Mucosa of rectum (tissue), 2 donors: ENCODE data around the gene SIRPA.
A peak's percentile ranks its signal among the peaks of the same experiment; 100 is the strongest.

Experiments used
- H3K27ac ChIP-seq, 2 donors: one replicate each; pipeline ENCODE4 v1.7.0; 2013; ENCODE audit warnings: inconsistent platforms in 2 of 2, low read depth in 2 of 2, low read length in 2 of 2
- H3K27me3 ChIP-seq, 2 donors: one replicate each; pipeline ENCODE4 v1.7.0; 2013; ENCODE audit warnings: low read length in 2 of 2; ENCODE audit not compliant: control insufficient read depth in 2 of 2, insufficient read depth in 2 of 2
- H3K36me3 ChIP-seq, 2 donors: one replicate each; pipeline ENCODE4 v1.7.0; 2013; ENCODE audit warnings: low read length in 2 of 2; ENCODE audit not compliant: control insufficient read depth in 2 of 2, insufficient read depth in 2 of 2
- H3K4me1 ChIP-seq, 2 donors: one replicate each; pipeline ENCODE4 v1.7.0; 2013; ENCODE audit warnings: low read length in 2 of 2, mild to moderate bottlenecking in 1 of 2; ENCODE audit not compliant: control insufficient read depth in 2 of 2, insufficient read depth in 2 of 2
- H3K4me3 ChIP-seq, 2 donors: one replicate each; pipeline ENCODE4 v1.7.0; 2013; ENCODE audit warnings: low read length in 2 of 2
- H3K9ac ChIP-seq, 2 donors: one replicate each; pipeline ENCODE4 v1.7.0; 2013; ENCODE audit warnings: low read length in 2 of 2, low read depth in 1 of 2, mild to moderate bottlenecking in 1 of 2
- H3K9me3 ChIP-seq, 2 donors: one replicate each; pipeline ENCODE4 v1.7.0; 2013; ENCODE audit warnings: low read length in 2 of 2; ENCODE audit not compliant: control insufficient read depth in 2 of 2
- donor health status: healthy.
- donor health status: Normal muscosa, but diverticular disease.

SIRPA gene

GRCh38 chr20:1855690-1856089, 39.5 kb upstream of the SIRPA start:
- H3K27me3 ChIP-seq = peaks cover 0 to 3% of the 10 kb centered on the region in 2 donors

GRCh38 chr20:1856424-1856823, 38.8 kb upstream of the SIRPA start:
- Histone ChIP-seq H3K27me3 (peaks cover 0 to 3% of the 10 kb centered on the region in 2 donors), H3K4me1 (peaks cover 2 to 9% of the 10 kb centered on the region in 2 donors), H3K4me3 (no peak overlapping the region), H3K9me3 (no peaks in the 10 kb centered on the region), H3K9ac (no peak overlapping the region), H3K27ac (no peak overlapping the region), H3K36me3 (no peaks in the 10 kb centered on the region)

More at GRCh38 chr20:1855690-1856089, 39.5 kb upstream of the SIRPA start:
- Histone ChIP-seq H3K9me3 (no peaks in the 10 kb centered on the region), H3K9ac (no peak overlapping the region), H3K4me3 (no peak overlapping the region), H3K36me3 (no peaks in the 10 kb centered on the region), H3K27ac (no peak overlapping the region), H3K4me1 (peaks cover under 1 to 2% of the 10 kb centered on the region in 2 donors)

- Histone ChIP-seq H3K9ac (no peak overlapping the region), H3K27me3 (peaks cover 0 to 3% of the 10 kb centered on the region in 2 donors), H3K36me3 (no peaks in the 10 kb centered on the region), H3K4me3 (no peak overlapping the region), H3K9me3 (no peaks in the 10 kb centered on the region), H3K4me1 (peaks cover 5 to 11% of the 10 kb centered on the region in 2 donors), H3K27ac (no peak overlapping the region)
These were observed 37.7 kb upstream of the SIRPA start for GRCh38 chr20:1857466-1857865.

DNA sequence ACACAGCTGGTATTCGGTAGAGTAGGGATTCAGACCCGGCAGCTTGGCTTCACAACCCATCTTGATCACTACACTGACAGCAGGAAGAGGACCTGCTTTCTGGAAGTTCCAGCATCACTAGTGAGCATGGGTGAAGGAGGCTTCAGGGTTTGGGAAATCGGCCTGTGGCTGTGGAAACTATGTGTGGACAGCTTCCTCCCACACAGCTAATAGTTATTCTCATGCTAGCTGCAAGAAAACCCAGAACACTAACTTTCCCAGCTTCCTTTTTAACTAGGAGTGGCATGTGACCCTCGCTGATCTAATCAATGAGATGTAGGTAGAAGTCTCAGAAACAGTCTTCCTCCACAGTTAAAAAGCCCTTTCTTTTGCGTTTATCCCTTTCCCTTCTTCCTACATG, 36.3 kb upstream of the SIRPA start:
- Histone ChIP-seq H3K36me3 (no peaks in the 10 kb centered on the region), H3K4me3 (no peak overlapping the region), H3K4me1 (peaks cover 5 to 11% of the 10 kb centered on the region in 2 donors), H3K27ac (no peak overlapping the region), H3K9me3 (no peaks in the 10 kb centered on the region), H3K9ac (no peak overlapping the region), H3K27me3 (peaks cover 0 to 3% of the 10 kb centered on the region in 2 donors)

DNA sequence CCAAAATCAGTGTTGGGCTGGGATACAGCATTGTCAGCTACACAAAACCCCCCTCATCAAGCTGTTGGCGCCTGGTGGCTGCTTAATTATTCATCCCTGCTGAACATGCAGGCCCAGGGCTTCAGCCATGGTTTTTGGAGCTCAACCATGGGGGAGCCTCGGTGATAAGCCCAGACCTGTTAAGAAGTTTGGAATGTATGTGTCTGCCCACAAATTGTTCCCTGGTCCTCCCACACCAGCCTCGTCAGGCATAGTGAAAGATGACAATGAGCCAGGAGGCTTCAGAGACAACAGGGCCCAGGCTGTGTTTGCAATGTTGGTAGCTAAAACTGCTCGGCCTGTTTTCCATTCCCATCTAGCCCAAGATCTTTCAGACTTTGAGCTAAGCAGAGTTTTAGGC, 34.8 kb upstream of the SIRPA start:
- H3K9me3 ChIP-seq = no peaks in the 10 kb centered on the region
- H3K9ac ChIP-seq = no peak overlapping the region
- no peaks in the 10 kb centered on the region for H3K36me3 ChIP-seq
- H3K4me3 ChIP-seq = no peak overlapping the region
- H3K27me3 ChIP-seq = no peaks in the 10 kb centered on the region
- H3K27ac ChIP-seq = no peak overlapping the region
- H3K4me1 ChIP-seq = peaks cover 5 to 11% of the 10 kb centered on the region in 2 donors

DNA sequence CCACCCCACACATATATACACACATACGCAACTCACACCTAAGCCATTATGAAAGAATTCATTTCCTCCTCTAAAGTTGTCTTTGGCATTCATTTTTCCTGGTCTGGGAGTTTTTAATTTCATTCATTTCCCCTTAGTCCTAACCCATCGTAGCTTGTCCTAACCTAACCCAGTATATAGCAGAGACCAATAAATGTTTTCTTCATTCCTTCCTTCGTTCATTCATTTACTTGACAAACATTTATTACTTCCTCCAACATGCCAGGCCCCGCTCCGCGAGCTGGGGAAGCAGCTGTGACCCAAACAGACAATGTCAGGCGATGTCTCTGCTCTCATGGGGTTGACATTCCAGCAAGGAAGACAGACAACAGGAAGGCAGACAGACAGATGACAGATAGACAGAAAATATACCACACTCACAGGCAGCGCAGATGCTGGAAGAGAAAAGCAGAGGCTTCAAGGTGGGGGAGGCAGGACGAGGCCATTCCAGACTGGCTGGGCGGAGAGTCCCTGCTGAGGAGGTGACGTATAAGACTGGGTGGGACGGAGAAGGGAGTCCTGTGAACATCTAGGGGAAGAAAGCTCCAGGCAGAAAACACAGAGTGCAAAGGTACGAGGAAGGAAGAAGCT, 33.7 kb upstream of the SIRPA start:
- Histone ChIP-seq H3K27ac (peak overlapping the region; percentile 56 to 66), H3K9ac (peak overlapping the region in 1 of 2 donors; percentile 3), H3K9me3 (no peaks in the 10 kb centered on the region), H3K36me3 (no peaks in the 10 kb centered on the region), H3K27me3 (no peaks in the 10 kb centered on the region), H3K4me1 (peaks cover 5 to 11% of the 10 kb centered on the region in 2 donors), H3K4me3 (peak overlapping the region in 1 of 2 donors; percentile 25)

- Histone ChIP-seq H3K4me1 (peaks cover 5 to 11% of the 10 kb centered on the region in 2 donors), H3K9ac (no peak overlapping the region), H3K9me3 (no peaks in the 10 kb centered on the region), H3K36me3 (no peaks in the 10 kb centered on the region), H3K4me3 (no peak overlapping the region), H3K27me3 (peaks cover 0 to 3% of the 10 kb centered on the region in 2 donors), H3K27ac (peak overlapping the region; percentile 13 to 66)
These were observed 33.1 kb upstream of the SIRPA start for GRCh38 chr20:1861996-1862662.

- H3K9me3 ChIP-seq = no peaks in the 10 kb centered on the region
- H3K27me3 ChIP-seq = peaks cover 0 to 3% of the 10 kb centered on the region in 2 donors
- no peak overlapping the region for H3K27ac ChIP-seq
- no peak overlapping the region for H3K9ac ChIP-seq
- no peak overlapping the region for H3K4me3 ChIP-seq
- peaks cover 5 to 11% of the 10 kb centered on the region in 2 donors for H3K4me1 ChIP-seq
- no peaks in the 10 kb centered on the region for H3K36me3 ChIP-seq
These were observed 32.5 kb upstream of the SIRPA start for GRCh38 chr20:1862663-1863053.

DNA sequence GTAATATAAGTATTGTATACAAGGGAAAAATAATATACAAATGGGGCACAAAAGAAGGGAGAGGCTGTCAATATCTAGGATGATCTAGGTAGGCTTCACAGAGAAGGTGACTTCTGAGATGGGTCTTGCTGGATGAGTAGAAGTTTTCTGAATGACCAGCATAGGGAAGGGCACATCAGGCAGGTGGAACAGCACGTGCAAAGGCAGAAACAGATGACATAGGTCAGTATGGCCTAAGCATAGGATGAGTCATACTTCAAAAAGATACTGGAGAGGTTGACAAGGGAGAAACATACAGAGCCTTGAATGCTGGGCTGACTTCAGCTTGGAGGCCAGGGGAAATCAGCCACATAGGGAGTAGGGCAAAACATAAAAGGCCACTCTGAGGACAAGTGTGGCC, 31.9 kb upstream of the SIRPA start:
- no peaks in the 10 kb centered on the region for H3K9me3 ChIP-seq
- no peaks in the 10 kb centered on the region for H3K36me3 ChIP-seq
- H3K27ac ChIP-seq = no peak overlapping the region
- peaks cover 5 to 11% of the 10 kb centered on the region in 2 donors for H3K4me1 ChIP-seq
- peaks cover 0 to 3% of the 10 kb centered on the region in 2 donors for H3K27me3 ChIP-seq
- H3K9ac ChIP-seq = no peak overlapping the region
- H3K4me3 ChIP-seq = no peak overlapping the region

GRCh38 chr20:1866834-1867233, 28.4 kb upstream of the SIRPA start:
- no peak overlapping the region for H3K27ac ChIP-seq

More at GRCh38 chr20:1866834-1867233, 28.4 kb upstream of the SIRPA start:
- Histone ChIP-seq H3K9me3 (no peaks in the 10 kb centered on the region), H3K27me3 (peaks cover 0 to 3% of the 10 kb centered on the region in 2 donors), H3K36me3 (no peaks in the 10 kb centered on the region), H3K9ac (no peak overlapping the region), H3K4me3 (no peak overlapping the region), H3K4me1 (peaks cover 0 to 4% of the 10 kb centered on the region in 2 donors)
